Motor neuron (in vitro differentiated cells): ENCODE results near the gene LTBP2. TPM values are rescaled to one million over a fixed set of nuclear protein-coding genes. Genes with fewer than 3 reads are reported as not detected.

Experiments used
- ATAC-seq, 8 experiments: fragments of 200-7000 bp; cut with Tn5 transposase; replicated peaks in 6 of 8; 2 replicates each; pipeline ENCODE4 v1.8.0; 2021; ENCODE audit warnings: mild to moderate bottlenecking in 8 of 8, moderate library complexity in 8 of 8
- H3K27ac ChIP-seq, 2 donors: fragments of 250-450 bp; sonication (Bioruptor Pico); 2 replicates each; pipeline ENCODE4 v1.9.0; 2021; ENCODE audit warnings: antibody characterized with exemption in 2 of 2, mild to moderate bottlenecking in 2 of 2, moderate library complexity in 1 of 2
- H3K4me1 ChIP-seq, 2 donors: fragments of 250-450 bp; sonication (Bioruptor Pico); replicated peaks in 1 of 2; 2 replicates each; pipeline ENCODE4 v1.6.1; 2021; ENCODE audit warnings: antibody characterized with exemption in 2 of 2, mild to moderate bottlenecking in 2 of 2, moderate library complexity in 1 of 2
- H3K4me3 ChIP-seq, 5 donors: fragments of 250-450 bp; sonication (Bioruptor Pico); 2 replicates each; pipeline ENCODE4 v1.9.0; 2021; ENCODE audit warnings: antibody characterized with exemption in 5 of 5, mild to moderate bottlenecking in 5 of 5, moderate library complexity in 4 of 5
- WGBS, 10 experiments: fragments of 450-650 bp; shearing (Covaris generic); methylation state at CpG; one replicate each; pipeline ENCODE4 v1.0.0; 2022; 5-methylcytosine and 5-hydroxymethylcytosine counted together
- in situ Hi-C, 9 experiments: fragments of 400-800 bp; cut with MboI; loops; one replicate each; pipeline ENCODE4 v1.15.0; 2021; ENCODE audit warnings: low sequenced_read_pairs in 9 of 9, low pct_unique_long_range_greater_than_20kb in 2 of 9; ENCODE audit not compliant: unreplicated experiment in 9 of 9
- total RNA-seq, 8 experiments: library from RNA; unstranded; fragments of 300-600 nt; gene quantifications; 2 replicates each; pipeline versions ENCODE4 v1.2.3 to v1.2.4, GENCODE V29; 2022

Gene LTBP2
- total RNA-seq, 8 experiments from 2014 or later: 0.46 to 27.0 (median 1.2) TPM

DNA sequence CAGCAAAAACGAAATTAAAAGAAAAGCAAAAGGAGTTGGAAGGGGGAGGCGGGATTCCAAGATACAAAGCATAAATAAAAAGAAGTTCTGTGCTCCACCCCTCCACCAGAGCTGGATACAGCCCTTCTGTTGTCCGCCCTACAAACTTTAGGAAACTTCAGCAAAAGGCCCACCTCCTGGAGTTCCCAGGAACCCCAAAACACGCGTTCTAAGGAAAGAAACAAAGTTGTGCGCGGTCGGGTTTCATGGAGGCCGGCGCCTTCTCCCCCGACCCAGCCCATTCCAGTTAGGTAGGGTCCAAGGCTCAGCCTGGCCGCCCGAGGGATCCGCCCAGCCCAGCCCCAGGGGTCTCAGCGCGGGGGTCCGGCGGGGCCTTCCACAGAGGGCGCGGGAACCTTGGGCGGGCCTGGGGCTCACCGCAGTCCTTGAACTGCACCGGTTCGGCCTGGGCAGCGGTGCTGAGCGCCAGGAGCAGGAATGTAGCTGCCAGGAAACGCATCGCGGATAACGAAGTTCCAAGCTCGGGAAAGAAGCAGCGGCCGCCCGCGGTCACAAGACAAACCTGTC is 119.2 kb downstream of the LTBP2 start, which contains the start of gene NPC2:
NPC2 (minus strand) TSS at position 530 of the 567 bp plus-strand sequence; CDS start at position 499, 31 bp downstream.
- ATAC-seq: peak in 5 of 8 experiments; percentile 38 to 56 (median 53)
- H3K4me1 ChIP-seq: peaks cover 4 to 15% of the 10 kb centered on the region in 2 donors
- peak within 1 kb of the TSS; percentile 78 to 95 (median 81) for H3K4me3 ChIP-seq
- WGBS, 10 experiments: 0 to 10% (median 0%) methylated on average over 1 to 10 of the region's 35 CpGs
- H3K27ac ChIP-seq: peak within 1 kb of the TSS; percentile 68 to 89
- in situ Hi-C loops: loop anchor here in 7 of 9 experiments (25.0 kb wide), 2 partner anchors 131 to 381 kb away; no protein-coding TSS in a partner anchor

DNA sequence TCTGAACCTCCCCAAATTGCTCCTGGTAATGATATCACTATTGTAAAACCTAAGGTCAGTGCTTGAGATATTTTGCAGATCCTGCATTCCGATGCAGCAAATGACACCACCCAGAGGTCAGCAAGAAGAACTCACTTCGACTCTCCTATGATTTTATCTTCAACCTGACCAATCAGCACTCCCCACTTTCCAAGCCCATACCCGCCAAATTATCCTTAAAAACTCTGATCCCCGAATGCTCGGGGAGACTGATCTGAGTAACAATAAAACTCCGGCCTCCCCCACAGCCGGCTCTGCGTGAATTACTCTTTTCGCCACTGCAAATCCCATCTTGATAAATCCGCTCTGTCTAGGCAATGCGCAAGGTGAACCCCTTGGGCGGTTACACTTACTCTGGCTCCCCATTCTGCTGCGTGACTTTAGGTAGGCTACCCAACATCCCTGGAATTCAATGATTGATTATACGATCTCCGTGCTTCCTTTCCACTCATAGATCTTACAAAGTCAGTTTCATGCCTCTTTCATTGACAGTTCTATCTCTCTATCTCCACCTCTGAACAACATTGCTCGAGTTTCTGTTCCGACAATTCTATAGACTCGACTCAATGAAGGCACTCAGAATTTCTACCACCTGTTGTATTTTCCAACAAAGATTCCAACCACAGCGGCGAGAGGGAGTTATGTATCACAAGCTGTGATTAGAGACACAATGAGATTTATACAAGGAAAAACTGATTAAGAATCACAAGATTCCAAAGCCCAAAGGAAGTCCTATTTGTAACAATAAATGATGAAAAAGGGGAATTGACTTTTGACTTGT is 119.9 kb downstream of the LTBP2 start:
- Histone ChIP-seq H3K27ac (no peak overlapping the region), H3K4me1 (peaks cover 4 to 15% of the 10 kb centered on the region in 2 donors), H3K4me3 (peak overlapping the region; percentile 67 to 93 (median 80))
- in situ Hi-C loops: loop anchor here in 7 of 9 experiments (25.0 kb wide), 2 partner anchors 130 to 380 kb away; no protein-coding TSS in a partner anchor
- ATAC-seq: peak in 2 of 8 experiments; percentile 2 to 3
- 0 to 15% (median 5%) methylated on average over 3 to 18 of the region's 20 CpGs for WGBS, 10 experiments

DNA sequence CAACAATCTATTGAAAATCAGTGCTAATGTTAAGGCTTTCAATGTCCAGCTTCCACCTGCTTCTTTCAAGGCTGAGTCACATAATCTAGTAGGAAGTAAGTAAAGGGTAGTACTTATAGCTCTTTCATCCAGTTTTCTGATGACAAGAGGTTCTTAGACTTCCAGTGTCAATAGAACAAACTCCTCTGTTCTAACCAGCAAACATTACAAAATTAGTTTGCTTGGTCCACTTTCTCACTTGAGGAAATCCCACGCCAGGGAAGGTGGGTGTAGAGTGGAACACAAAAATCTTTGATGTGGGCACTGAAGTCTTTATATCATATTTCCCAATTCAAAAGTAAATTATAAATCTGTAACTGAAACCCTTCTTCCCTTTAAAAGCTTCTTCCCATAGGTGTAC is 121.6 kb downstream of the LTBP2 start:
- peaks cover 4 to 15% of the 10 kb centered on the region in 2 donors for H3K4me1 ChIP-seq
- 71 to 100% (median 92%) methylated on average over 1 of the region's 1 CpG; no CpG with 5 or more reads in 5 of the 10 experiments for WGBS, 10 experiments
- no peak overlapping the region for H3K27ac ChIP-seq
- H3K4me3 ChIP-seq: no peak overlapping the region
- ATAC-seq: no peak
- in situ Hi-C loops: loop anchor here in 7 of 9 experiments (25.0 kb wide), 2 partner anchors 128 to 378 kb away; no protein-coding TSS in a partner anchor

DNA sequence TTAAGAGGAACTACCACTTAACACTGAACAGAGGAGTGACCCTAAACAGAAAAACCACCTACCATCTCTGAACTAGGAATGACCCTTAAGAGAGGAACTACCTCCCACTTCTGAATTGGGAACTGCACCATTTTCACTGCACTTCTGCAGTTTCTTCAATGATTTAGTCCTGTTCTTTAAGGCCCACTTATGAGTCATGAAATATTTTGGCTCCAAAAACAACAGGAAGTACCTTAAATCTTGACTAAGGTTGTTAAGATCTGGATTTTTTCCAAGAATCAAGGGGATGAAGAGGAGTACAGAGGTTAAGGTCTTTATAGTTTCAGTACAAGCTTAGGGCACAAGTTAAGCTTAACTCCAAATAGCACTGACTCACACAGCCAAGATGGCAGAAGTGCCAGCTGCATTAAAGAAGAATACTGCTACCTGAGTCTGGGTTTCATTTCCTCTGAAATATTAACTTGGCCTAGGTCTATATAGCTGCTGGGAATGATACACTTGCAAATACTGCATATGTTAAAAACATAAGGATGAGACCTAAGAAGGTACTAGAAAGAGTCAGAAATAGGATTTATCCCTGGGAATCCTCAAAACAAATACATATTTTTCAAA is 123.1 kb downstream of the LTBP2 start:
- Histone ChIP-seq H3K4me1 (peaks cover 0 to 10% of the 10 kb centered on the region in 2 donors), H3K27ac (no peak overlapping the region), H3K4me3 (no peak overlapping the region)
- in situ Hi-C loops: loop anchor here in 8 of 9 experiments (10.0 to 25.0 kb wide), 3 partner anchors 124 to 377 kb away; no protein-coding TSS in a partner anchor
- no peak for ATAC-seq

DNA sequence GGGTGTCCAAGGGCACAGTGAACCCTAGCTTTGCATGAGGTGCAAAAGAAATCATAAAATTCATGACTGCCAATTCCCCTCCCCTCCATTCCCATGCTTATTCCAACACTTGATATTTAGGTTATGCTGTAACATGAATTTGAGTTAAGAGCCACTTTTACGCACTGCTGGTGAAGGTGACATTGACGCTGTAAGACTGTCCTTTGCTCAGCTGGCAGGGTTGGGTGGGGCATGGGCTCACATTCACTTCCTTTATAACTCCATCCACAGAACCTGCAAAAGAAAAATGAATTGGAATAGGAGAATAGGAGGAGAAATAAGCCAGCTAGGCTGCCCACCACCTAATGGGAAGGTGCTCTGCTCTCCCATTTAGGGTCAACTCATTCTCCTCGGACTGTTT is 125.9 kb downstream of the LTBP2 start:
- in situ Hi-C loops: loop anchor here in 8 of 9 experiments (10.0 to 25.0 kb wide), 3 partner anchors 121 to 374 kb away; no protein-coding TSS in a partner anchor
- Histone ChIP-seq H3K4me1 (no peaks in the 10 kb centered on the region), H3K4me3 (no peak overlapping the region), H3K27ac (no peak overlapping the region)
- no peak for ATAC-seq
- WGBS, 10 experiments: 43 to 100% (median 86%) methylated on average over 1 to 3 of the region's 3 CpGs; no CpG with 5 or more reads in 3 of the 10 experiments

DNA sequence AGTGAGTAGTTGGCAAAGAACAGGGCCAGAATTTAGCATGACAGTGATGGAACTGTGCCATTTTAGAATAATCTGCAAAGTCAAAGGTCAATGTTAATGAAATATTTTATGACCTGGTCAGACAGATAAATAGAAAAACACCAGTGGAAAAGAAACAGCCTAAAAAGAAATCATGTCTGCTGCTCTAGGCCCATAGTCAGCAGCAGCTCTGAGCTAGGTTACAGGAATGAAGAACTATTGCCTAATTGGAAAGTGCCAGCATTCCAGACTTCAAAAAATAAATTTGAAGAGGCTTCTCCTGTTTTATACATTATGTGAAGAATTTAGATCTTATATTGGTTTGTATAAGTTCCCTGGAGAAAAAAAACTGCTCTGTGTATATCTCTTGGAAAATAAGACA is 128.7 kb downstream of the LTBP2 start:
- Histone ChIP-seq H3K4me3 (no peak overlapping the region), H3K27ac (no peak overlapping the region), H3K4me1 (peaks cover 0 to 6% of the 10 kb centered on the region in 2 donors)
- in situ Hi-C loops: loop anchor here in 8 of 9 experiments (10.0 to 25.0 kb wide), 3 partner anchors 119 to 371 kb away; no protein-coding TSS in a partner anchor
- ATAC-seq: no peak

DNA sequence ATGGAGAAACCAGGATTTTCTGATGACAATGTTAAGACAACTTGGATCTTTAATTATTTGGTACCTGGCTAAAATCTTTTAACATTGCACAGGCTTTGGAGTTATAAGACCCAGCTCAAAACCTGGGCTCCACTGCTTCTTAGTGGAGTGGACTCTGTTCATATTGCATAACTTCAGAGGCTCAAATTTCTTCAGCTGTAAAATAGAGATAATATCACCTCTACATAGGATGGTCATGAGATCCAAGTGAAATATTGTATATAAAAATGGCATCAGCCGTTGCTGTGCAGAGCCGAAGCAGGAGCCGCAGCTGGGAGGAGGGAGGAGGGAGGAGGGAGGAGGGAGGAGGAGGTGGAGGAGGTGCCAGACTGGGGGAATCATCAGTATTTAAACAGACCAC is 129.5 kb downstream of the LTBP2 start:
- WGBS, 10 experiments: no CpG with 5 or more reads among the region's 3 CpGs
- no peak for ATAC-seq
- Histone ChIP-seq H3K4me1 (peaks cover 3 to 9% of the 10 kb centered on the region in 2 donors), H3K27ac (no peak overlapping the region), H3K4me3 (no peak overlapping the region)
- in situ Hi-C loops: loop anchor here in 8 of 9 experiments (10.0 to 25.0 kb wide), 3 partner anchors 118 to 370 kb away; no protein-coding TSS in a partner anchor

DNA sequence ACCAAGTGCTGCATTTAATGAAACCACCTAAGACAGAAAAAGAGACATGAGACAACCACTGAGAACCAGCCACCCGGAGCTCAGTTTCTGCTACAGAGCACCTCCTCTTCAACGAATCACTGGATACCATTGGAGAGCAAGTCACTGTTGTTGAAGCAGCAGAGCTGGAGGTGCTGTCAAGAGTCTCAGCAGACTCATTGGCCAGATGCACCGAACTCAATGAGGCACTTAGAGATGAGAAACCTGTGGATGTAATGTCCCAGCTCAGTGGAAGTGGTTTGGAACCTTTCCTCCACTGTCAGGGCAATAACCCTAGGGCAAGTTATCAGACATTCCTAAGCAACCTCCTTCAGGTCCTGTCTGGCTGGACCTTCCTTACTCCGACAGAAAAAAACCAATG is 132.0 kb downstream of the LTBP2 start:
- no peak overlapping the region for H3K27ac ChIP-seq
- in situ Hi-C loops: loop anchor here in 8 of 9 experiments (10.0 to 25.0 kb wide), 3 partner anchors 115 to 368 kb away; no protein-coding TSS in a partner anchor
- WGBS, 10 experiments: 20 to 86% (median 74%) methylated on average over 1 to 4 of the region's 4 CpGs; no CpG with 5 or more reads in 2 of the 10 experiments
- peaks cover 18 to 33% of the 10 kb centered on the region in 2 donors for H3K4me1 ChIP-seq
- ATAC-seq: no peak
- H3K4me3 ChIP-seq: no peak overlapping the region

DNA sequence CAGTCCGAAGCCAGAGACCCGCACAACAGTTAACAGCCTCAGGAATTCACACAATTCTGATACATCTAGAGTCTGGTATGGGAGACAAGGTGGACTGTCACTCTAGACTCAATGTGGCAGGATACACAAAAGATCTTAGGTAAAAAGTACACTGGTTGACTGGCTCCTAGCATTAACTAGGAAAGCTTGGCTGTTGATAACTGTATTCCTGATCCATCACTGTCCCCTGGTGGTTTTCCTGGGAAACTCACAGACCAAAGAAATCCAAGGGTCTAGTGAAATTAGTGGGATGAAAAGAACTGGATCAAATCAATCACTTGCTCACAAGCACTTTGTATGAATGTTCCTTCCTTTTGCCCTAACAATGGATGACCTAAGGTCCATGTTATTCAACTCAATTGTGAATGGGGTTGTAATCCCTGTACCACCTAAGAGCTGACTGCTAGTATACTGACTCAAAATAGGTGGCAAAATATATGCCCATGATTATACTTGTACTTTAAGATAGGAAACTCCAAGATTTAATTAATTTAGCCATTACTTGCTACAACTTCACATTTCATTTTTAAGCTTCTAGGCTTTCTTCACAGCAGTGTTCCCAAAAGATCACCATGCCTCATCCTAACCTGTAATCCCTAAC is 132.9 kb downstream of the LTBP2 start:
- peaks cover 25 to 42% of the 10 kb centered on the region in 2 donors for H3K4me1 ChIP-seq
- in situ Hi-C loops: loop anchor here in 7 of 9 experiments (25.0 kb wide), 2 partner anchors 117 to 367 kb away; no protein-coding TSS in a partner anchor
- peak; percentile 28 to 68 (median 50) for ATAC-seq
- H3K4me3 ChIP-seq: no peak overlapping the region
- no peak overlapping the region for H3K27ac ChIP-seq
- 40 to 100% (median 95%) methylated on average over 1 to 2 of the region's 2 CpGs; no CpG with 5 or more reads in 2 of the 10 experiments for WGBS, 10 experiments

DNA sequence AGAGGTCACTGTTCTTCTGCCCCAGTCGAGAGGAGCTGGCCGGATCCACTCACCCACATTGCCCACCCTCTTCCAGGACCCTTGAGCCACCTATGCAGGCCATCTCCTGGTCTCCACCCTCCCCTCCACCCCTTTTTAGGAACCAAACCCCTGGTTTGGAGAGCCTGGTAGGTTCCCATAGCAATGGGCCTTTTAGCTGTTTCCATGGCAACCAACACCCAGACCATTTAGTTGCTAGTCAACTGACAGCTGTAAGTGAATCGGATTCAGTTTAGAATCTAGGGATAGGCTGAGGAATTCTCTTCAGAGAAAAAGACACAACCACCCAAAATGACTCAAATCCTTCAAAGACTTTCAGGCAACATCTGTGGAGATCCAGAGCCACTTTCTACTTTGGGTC is 135.4 kb downstream of the LTBP2 start:
- in situ Hi-C loops: loop anchor here in 7 of 9 experiments (25.0 kb wide), 2 partner anchors 114 to 364 kb away; no protein-coding TSS in a partner anchor
- H3K27ac ChIP-seq: no peak overlapping the region
- peaks cover 27 to 46% of the 10 kb centered on the region in 2 donors for H3K4me1 ChIP-seq
- WGBS, 10 experiments: 59 to 100% (median 80%) methylated on average over 1 to 3 of the region's 3 CpGs; no CpG with 5 or more reads in 5 of the 10 experiments
- ATAC-seq: peak in 5 of 8 experiments; percentile 29 to 62 (median 46)
- H3K4me3 ChIP-seq: no peak overlapping the region

DNA sequence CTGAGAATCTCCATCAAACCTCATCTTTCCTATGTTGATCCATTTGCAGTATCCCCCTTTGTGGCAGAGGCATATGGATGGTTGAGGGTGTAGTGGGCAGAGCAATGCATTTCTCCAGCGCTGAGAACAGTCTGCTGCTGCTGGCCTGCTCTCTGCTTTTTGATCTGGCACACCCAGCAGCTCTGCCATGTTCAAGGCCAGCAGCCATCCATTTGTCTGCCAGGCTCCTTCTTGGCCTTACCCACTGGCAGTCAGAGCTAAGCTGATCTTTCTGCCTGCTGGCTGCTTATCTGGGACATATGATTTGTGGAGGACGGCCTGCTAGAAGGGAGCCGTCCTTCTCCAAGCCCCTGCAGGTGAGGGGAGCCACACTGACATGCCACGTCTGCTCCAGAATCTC is 135.9 kb downstream of the LTBP2 start:
- ATAC-seq: peak in 1 of 8 experiments; percentile 4
- 0 to 88% (median 81%) methylated on average over 1 to 3 of the region's 4 CpGs; no CpG with 5 or more reads in 5 of the 10 experiments for WGBS, 10 experiments
- no peak overlapping the region for H3K27ac ChIP-seq
- in situ Hi-C loops: loop anchor here in 7 of 9 experiments (25.0 kb wide), 2 partner anchors 114 to 364 kb away; no protein-coding TSS in a partner anchor
- no peak overlapping the region for H3K4me3 ChIP-seq
- peaks cover 27 to 46% of the 10 kb centered on the region in 2 donors for H3K4me1 ChIP-seq

DNA sequence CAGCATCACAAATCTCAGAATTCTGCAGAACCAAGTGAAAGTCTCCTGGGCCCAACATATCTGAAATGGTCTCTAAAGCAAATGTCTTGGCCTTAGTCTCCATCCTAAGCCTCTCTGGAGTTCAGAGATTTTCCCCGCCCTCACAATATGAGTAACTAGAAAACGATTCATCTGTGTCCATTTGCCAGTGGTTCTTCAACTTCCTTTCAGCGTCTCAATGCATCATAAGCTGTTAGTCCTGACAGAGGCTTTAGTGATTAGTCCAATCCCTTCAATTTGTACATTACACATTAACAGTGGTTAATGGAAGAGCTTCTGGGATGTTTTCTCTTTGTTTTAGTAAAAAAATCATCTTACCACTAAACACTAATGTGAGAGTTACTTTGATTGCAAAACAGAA is 136.4 kb downstream of the LTBP2 start:
- in situ Hi-C loops: loop anchor here in 7 of 9 experiments (25.0 kb wide), 2 partner anchors 113 to 363 kb away; no protein-coding TSS in a partner anchor
- no peak for ATAC-seq
- no peak overlapping the region for H3K27ac ChIP-seq
- H3K4me3 ChIP-seq: no peak overlapping the region
- H3K4me1 ChIP-seq: peaks cover 27 to 46% of the 10 kb centered on the region in 2 donors
- WGBS, 10 experiments: 0 to 74% (median 51%) methylated on average over 2 to 3 of the region's 3 CpGs; no CpG with 5 or more reads in 2 of the 10 experiments
